Measurements from ENCODE around the gene EXOSC10.

GRCh38 chr1:11101347-11101746 is 1.7 kb upstream of the EXOSC10 start:
- no peak for TF ChIP-seq EZH2 (IDR thresholded peaks at IDR 0.05; ENCODE audit: borderline replicate concordance, low read depth, low read length, severe bottlenecking)
- TF ChIP-seq CTCF (IDR thresholded peaks at IDR 0.05; ENCODE audit: extremely low read depth in 1 of 2, insufficient read depth in 1 of 2, low read depth in 1 of 2, low read length in 2 of 2): no peak
- no peak for TF ChIP-seq POLR2AphosphoS5 (IDR thresholded peaks at IDR 0.05; ENCODE audit: insufficient read depth, low read depth, low read length)
- TF ChIP-seq MAX (IDR thresholded peaks at IDR 0.05; ENCODE audit: insufficient read depth, insufficient read length): no peak
- TF ChIP-seq POLR2A (IDR thresholded peaks at IDR 0.05; ENCODE audit: low read depth, low read length): no peak
